GM12874 (cell line): Measurements from ENCODE around the gene LDB2.

Experiments used
- CTCF ChIP-seq: IDR thresholded peaks from 2 replicates; pipeline ENCODE4 v1.5.1; 2011; ENCODE audit warnings: low read depth, mild to moderate bottlenecking, control low read depth, low read length, moderate library complexity; ENCODE audit not compliant: insufficient read depth

LDB2 gene

GRCh38 chr4:16674082-16674481, 224.4 kb downstream of the LDB2 start:
- TF ChIP-seq CTCF = no peak

- TF ChIP-seq CTCF = no peak
Measured at GRCh38 chr4:16672421-16672820, 226.0 kb downstream of the LDB2 start.

- TF ChIP-seq CTCF = no peak
Measured at GRCh38 chr4:16671741-16672140, 226.7 kb downstream of the LDB2 start.

GRCh38 chr4:16670727-16671126, 227.7 kb downstream of the LDB2 start:
- no peak for TF ChIP-seq CTCF

GRCh38 chr4:16669036-16669435, 229.4 kb downstream of the LDB2 start:
- no peak for TF ChIP-seq CTCF

- no peak for TF ChIP-seq CTCF
Measured at GRCh38 chr4:16668488-16668887, 230.0 kb downstream of the LDB2 start.

GRCh38 chr4:16667464-16667863, 231.0 kb downstream of the LDB2 start:
- TF ChIP-seq CTCF = no peak
